ENCODE results near the gene PRELP.
"Not testable (repeated sequence)": the region's sequence is repeated elsewhere in the genome, so short reads cannot be mapped to it uniquely, and the experiment has no call there.

PRELP gene

GRCh38 chr1:203506858-203507626, 31.4 kb downstream of the PRELP start:
- no peak for DNase-seq (ENCODE audit: low read depth in 2 of 2)

- no peak for DNase-seq (ENCODE audit: low read depth in 2 of 2)
Observed at GRCh38 chr1:203507759-203508158, 32.2 kb downstream of the PRELP start.

GRCh38 chr1:203508463-203509073, 33.0 kb downstream of the PRELP start:
- no peak for DNase-seq (ENCODE audit: low read depth in 2 of 2)

- no peak for DNase-seq (ENCODE audit: low read depth in 2 of 2)
Observed at GRCh38 chr1:203509135-203509534, 33.5 kb downstream of the PRELP start.

GRCh38 chr1:203511513-203511912, 35.9 kb downstream of the PRELP start:
- no peak for DNase-seq (ENCODE audit: low read depth in 2 of 2)

GRCh38 chr1:203511930-203512329, 36.3 kb downstream of the PRELP start:
- DNase-seq (ENCODE audit: low read depth in 2 of 2): no peak

- no peak for DNase-seq (ENCODE audit: low read depth in 2 of 2)
Observed at GRCh38 chr1:203512517-203512847, 36.9 kb downstream of the PRELP start.

- DNase-seq (ENCODE audit: low read depth in 2 of 2): peak; percentile 33 to 36
Observed at GRCh38 chr1:203512848-203513584, 37.4 kb downstream of the PRELP start.

- DNase-seq (ENCODE audit: low read depth in 2 of 2): no peak
Observed at GRCh38 chr1:203513585-203514031, 38.0 kb downstream of the PRELP start.

GRCh38 chr1:203516184-203516583, 40.6 kb downstream of the PRELP start:
- DNase-seq (ENCODE audit: low read depth in 2 of 2): no peak

- DNase-seq (ENCODE audit: low read depth in 2 of 2): no peak
Observed at GRCh38 chr1:203516906-203517305, 41.3 kb downstream of the PRELP start.

GRCh38 chr1:203517426-203518110, 42.0 kb downstream of the PRELP start:
- DNase-seq (ENCODE audit: low read depth in 2 of 2): no peak

- not testable (repeated sequence) for DNase-seq (ENCODE audit: low read depth in 2 of 2)
Observed at GRCh38 chr1:203518139-203518538, 42.5 kb downstream of the PRELP start.

- DNase-seq (ENCODE audit: low read depth in 2 of 2): no peak
Observed at GRCh38 chr1:203518541-203518940, 42.9 kb downstream of the PRELP start.

GRCh38 chr1:203519053-203519840, 43.6 kb downstream of the PRELP start:
- DNase-seq (ENCODE audit: low read depth in 2 of 2): no peak

GRCh38 chr1:203519896-203520295, 44.3 kb downstream of the PRELP start:
- no peak for DNase-seq (ENCODE audit: low read depth in 2 of 2)

- no peak for DNase-seq (ENCODE audit: low read depth in 2 of 2)
Observed at GRCh38 chr1:203520315-203520714, 44.7 kb downstream of the PRELP start.

- no peak for DNase-seq (ENCODE audit: low read depth in 2 of 2)
Observed at GRCh38 chr1:203521074-203521794, 45.6 kb downstream of the PRELP start.

- DNase-seq (ENCODE audit: low read depth in 2 of 2): no peak
Observed at GRCh38 chr1:203521812-203522211, 46.2 kb downstream of the PRELP start.

- no peak for DNase-seq (ENCODE audit: low read depth in 2 of 2)
Observed at GRCh38 chr1:203522237-203522636, 46.6 kb downstream of the PRELP start.

GRCh38 chr1:203523667-203524066, 48.1 kb downstream of the PRELP start:
- no peak for DNase-seq (ENCODE audit: low read depth in 2 of 2)
